ENCODE measurements around the gene FNDC10. TPM values are rescaled to one million over a fixed set of nuclear protein-coding genes. Genes with fewer than 3 reads are reported as not detected.

The FNDC10 gene
- total RNA-seq, 1 experiment from 2014 or later: 8.4 TPM

DNA sequence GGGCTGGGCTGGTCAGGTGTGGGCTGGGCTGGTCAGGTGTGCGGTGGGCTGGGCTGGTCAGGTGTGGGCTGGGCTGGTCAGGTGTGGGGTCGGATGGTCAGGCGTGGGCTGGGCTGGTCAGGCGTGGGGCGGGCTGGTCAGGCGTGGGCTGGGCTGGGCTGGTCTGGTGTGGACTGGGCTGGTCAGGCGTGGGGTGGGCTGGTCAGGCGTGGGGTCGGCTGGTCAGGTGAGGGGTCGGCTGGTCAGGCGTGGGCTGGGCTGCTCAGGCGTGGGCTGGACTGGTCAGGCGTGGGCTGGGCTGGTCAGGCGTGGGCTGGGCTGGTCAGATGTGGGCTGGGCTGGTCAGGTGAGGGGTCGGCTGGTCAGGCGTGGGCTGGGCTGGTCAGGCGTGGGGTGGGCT is 5.8 kb upstream of the FNDC10 start:
- Histone ChIP-seq H4K20me1 (ENCODE audit: insufficient read depth) (no peaks in the 10 kb centered on the region), H3K4me1 (ENCODE audit: control insufficient read depth in 1 of 2, insufficient read depth in 2 of 2, low read length in 2 of 2) (peaks cover 0 to 3% of the 10 kb centered on the region in 2 experiments; a peak in 2 of 4 replicates), H3K9ac (ENCODE audit: low read length) (no peak overlapping the region), H3K27me3 (ENCODE audit: insufficient read depth, low read length) (no peaks in the 10 kb centered on the region), H3K79me2 (ENCODE audit: insufficient read depth, low read length) (no peaks in the 10 kb centered on the region), H3K9me3 (ENCODE audit: control insufficient read depth in 1 of 2, insufficient read depth in 1 of 2, low read depth in 1 of 2, low read length in 2 of 2) (no peaks in the 10 kb centered on the region), H3K27ac (ENCODE audit: low read depth, low read length) (no peak overlapping the region), H2AFZ (ENCODE audit: low read depth, low read length, poor library complexity, severe bottlenecking) (no peak overlapping the region), H3K4me3 (replicated peaks in 1 of 2; ENCODE audit: low read depth in 1 of 2, low read length in 2 of 2) (no peak overlapping the region), H3K4me2 (ENCODE audit: low read length) (no peak overlapping the region), H3K36me3 (ENCODE audit: control insufficient read depth in 1 of 2, insufficient read depth in 2 of 2, low read length in 2 of 2) (no peaks in the 10 kb centered on the region), H3K9me2 (ENCODE audit: insufficient read depth) (no peaks in the 10 kb centered on the region)
- ATAC-seq (no peak), DNase-seq (ENCODE audit: low read depth, low spot score) (no peak)
- TF ChIP-seq ZFX (IDR thresholded peaks at IDR 0.05): no peak
- TF ChIP-seq YY1 (IDR thresholded peaks at IDR 0.05; ENCODE audit: extremely low read depth, insufficient replicate concordance, low read depth, low read length): no peak
- no peak for TF ChIP-seq ZNF274 (IDR thresholded peaks at IDR 0.05; ENCODE audit: low read depth, low read length)
- no peak for TF ChIP-seq SP1 (IDR thresholded peaks at IDR 0.05; ENCODE audit: low read depth)
- TF ChIP-seq CBX3 (IDR thresholded peaks at IDR 0.05; ENCODE audit: low read depth): no peak
- TF ChIP-seq TCF7L2 (IDR thresholded peaks at IDR 0.05; ENCODE audit: borderline replicate concordance, extremely low read depth, insufficient read depth, insufficient read length): no peak
- TF ChIP-seq FOSL1 (IDR thresholded peaks at IDR 0.05; ENCODE audit: low read depth): no peak
- TF ChIP-seq EZH2phosphoT487 (IDR thresholded peaks at IDR 0.05; ENCODE audit: borderline replicate concordance): no peak
- TF ChIP-seq CEBPB (IDR thresholded peaks at IDR 0.05; ENCODE audit: low read depth): no peak
- no peak for TF ChIP-seq EZH2 (IDR thresholded peaks at IDR 0.05)
- no peak for TF ChIP-seq ATF3 (IDR thresholded peaks at IDR 0.05)
- TF ChIP-seq, protein P1, sequence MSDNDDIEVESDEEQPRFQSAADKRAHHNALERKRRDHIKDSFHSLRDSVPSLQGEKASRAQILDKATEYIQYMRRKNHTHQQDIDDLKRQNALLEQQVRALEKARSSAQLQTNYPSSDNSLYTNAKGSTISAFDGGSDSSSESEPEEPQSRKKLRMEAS (IDR thresholded peaks at IDR 0.05): no peak
- TF ChIP-seq ELF1 (IDR thresholded peaks at IDR 0.05; ENCODE audit: borderline replicate concordance, low read depth): no peak
- no peak for TF ChIP-seq POLR2A (IDR thresholded peaks at IDR 0.05; ENCODE audit: borderline replicate concordance, extremely low read depth, insufficient read depth, insufficient read length)
- TF ChIP-seq POLR2AphosphoS5 (IDR thresholded peaks at IDR 0.05; ENCODE audit: low read depth, low read length): no peak
- TF ChIP-seq, protein P2, sequence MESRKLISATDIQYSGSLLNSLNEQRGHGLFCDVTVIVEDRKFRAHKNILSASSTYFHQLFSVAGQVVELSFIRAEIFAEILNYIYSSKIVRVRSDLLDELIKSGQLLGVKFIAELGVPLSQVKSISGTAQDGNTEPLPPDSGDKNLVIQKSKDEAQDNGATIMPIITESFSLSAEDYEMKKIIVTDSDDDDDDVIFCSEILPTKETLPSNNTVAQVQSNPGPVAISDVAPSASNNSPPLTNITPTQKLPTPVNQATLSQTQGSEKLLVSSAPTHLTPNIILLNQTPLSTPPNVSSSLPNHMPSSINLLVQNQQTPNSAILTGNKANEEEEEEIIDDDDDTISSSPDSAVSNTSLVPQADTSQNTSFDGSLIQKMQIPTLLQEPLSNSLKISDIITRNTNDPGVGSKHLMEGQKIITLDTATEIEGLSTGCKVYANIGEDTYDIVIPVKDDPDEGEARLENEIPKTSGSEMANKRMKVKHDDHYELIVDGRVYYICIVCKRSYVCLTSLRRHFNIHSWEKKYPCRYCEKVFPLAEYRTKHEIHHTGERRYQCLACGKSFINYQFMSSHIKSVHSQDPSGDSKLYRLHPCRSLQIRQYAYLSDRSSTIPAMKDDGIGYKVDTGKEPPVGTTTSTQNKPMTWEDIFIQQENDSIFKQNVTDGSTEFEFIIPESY (IDR thresholded peaks at IDR 0.05; ENCODE audit: extremely low read depth, insufficient replicate concordance, low read length): no peak
- TF ChIP-seq, protein P3, sequence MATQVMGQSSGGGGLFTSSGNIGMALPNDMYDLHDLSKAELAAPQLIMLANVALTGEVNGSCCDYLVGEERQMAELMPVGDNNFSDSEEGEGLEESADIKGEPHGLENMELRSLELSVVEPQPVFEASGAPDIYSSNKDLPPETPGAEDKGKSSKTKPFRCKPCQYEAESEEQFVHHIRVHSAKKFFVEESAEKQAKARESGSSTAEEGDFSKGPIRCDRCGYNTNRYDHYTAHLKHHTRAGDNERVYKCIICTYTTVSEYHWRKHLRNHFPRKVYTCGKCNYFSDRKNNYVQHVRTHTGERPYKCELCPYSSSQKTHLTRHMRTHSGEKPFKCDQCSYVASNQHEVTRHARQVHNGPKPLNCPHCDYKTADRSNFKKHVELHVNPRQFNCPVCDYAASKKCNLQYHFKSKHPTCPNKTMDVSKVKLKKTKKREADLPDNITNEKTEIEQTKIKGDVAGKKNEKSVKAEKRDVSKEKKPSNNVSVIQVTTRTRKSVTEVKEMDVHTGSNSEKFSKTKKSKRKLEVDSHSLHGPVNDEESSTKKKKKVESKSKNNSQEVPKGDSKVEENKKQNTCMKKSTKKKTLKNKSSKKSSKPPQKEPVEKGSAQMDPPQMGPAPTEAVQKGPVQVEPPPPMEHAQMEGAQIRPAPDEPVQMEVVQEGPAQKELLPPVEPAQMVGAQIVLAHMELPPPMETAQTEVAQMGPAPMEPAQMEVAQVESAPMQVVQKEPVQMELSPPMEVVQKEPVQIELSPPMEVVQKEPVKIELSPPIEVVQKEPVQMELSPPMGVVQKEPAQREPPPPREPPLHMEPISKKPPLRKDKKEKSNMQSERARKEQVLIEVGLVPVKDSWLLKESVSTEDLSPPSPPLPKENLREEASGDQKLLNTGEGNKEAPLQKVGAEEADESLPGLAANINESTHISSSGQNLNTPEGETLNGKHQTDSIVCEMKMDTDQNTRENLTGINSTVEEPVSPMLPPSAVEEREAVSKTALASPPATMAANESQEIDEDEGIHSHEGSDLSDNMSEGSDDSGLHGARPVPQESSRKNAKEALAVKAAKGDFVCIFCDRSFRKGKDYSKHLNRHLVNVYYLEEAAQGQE (IDR thresholded peaks at IDR 0.05; ENCODE audit: low read depth): no peak
- TF ChIP-seq RAD21 (IDR thresholded peaks at IDR 0.05; ENCODE audit: low read depth): no peak
- TF ChIP-seq SRF (IDR thresholded peaks at IDR 0.05; ENCODE audit: low read depth): no peak
- no peak for TF ChIP-seq SIN3A (IDR thresholded peaks at IDR 0.05; ENCODE audit: low read depth)
- BruUV-seq (replicated peaks): no TSS peak
- intact Hi-C loops (cut with micrococcal nuclease): no loop called here
- ChIA-PET POLR2A (no interaction called here), RAD21 (ENCODE audit: low non-redundant PET in 1 of 2, low total read pairs in 2 of 2, uncharacterized antibody in 2 of 2, unreplicated experiment in 2 of 2) (no interaction called here), CTCF (no interaction called here)

All from HCT116 (cell line).